Activated CD4-positive, alpha-beta T cell treated with anti-CD3 and anti-CD28 coated beads for 36 hours (primary cell): ENCODE measurements around the gene APBB3. TPM values are rescaled to one million over a fixed set of nuclear protein-coding genes. Genes with fewer than 3 reads are reported as not detected.

Experiments
- ATAC-seq: fragments of 200-7000 bp; cut with Tn5 transposase; one replicate; pipeline ENCODE4 v1.10.0; 2021; ENCODE audit warnings: mild to moderate bottlenecking, moderate library complexity
- CTCF ChIA-PET: fragments of 350-600 bp; sonication (Branson Sonifier 250); formaldehyde crosslinking; loops from one replicate; lab custom pipeline; 2021; ENCODE audit warnings: antibody characterized with exemption; lab: Charles Lee
- POLR2A ChIA-PET: fragments of 350-600 bp; sonication (Branson Sonifier 250); formaldehyde crosslinking; loops from one replicate; lab custom pipeline; 2021; ENCODE audit warnings: antibody characterized with exemption, inconsistent platforms; lab: Charles Lee
- DNase-seq: peaks from one replicate; pipeline ENCODE4 v3.0.0-alpha.2; 2020
- H3K27ac Mint-ChIP-seq: one replicate; pipeline ENCODE4 v1.8.0; 2021; ENCODE audit warnings: mixed read lengths
- H3K27me3 Mint-ChIP-seq: one replicate; pipeline ENCODE4 v1.8.0; 2021; ENCODE audit warnings: mixed read lengths
- H3K36me3 Mint-ChIP-seq: one replicate; pipeline ENCODE4 v1.8.0; 2021; ENCODE audit warnings: low read depth, mixed read lengths
- H3K4me1 Mint-ChIP-seq: one replicate; pipeline ENCODE4 v1.8.0; 2021; ENCODE audit warnings: mixed read lengths
- H3K4me3 Mint-ChIP-seq: one replicate; pipeline ENCODE4 v1.8.0; 2021; ENCODE audit warnings: mild to moderate bottlenecking, moderate library complexity, mixed read lengths
- H3K9me3 Mint-ChIP-seq: one replicate; pipeline ENCODE4 v1.8.0; 2021; ENCODE audit warnings: low read depth, mixed read lengths
- intact Hi-C, 2 experiments: fragments of 100-400 bp; cut with DNase I in 1 of 2; cut with micrococcal nuclease in 1 of 2; formaldehyde crosslinking; loops; one replicate each; pipeline versions ENCODE4 v1.14.2 to v1.15.1; 2022 to 2024; cut with DNase I, micrococcal nuclease
- total RNA-seq, 2 experiments: library from RNA; stranded (reverse); gene quantifications; one replicate each; pipeline ENCODE4 v1.2.3, GENCODE V29; 2021

Gene APBB3
- total RNA-seq, 2 experiments from 2014 or later = 12.8 to 19.0 TPM

DNA sequence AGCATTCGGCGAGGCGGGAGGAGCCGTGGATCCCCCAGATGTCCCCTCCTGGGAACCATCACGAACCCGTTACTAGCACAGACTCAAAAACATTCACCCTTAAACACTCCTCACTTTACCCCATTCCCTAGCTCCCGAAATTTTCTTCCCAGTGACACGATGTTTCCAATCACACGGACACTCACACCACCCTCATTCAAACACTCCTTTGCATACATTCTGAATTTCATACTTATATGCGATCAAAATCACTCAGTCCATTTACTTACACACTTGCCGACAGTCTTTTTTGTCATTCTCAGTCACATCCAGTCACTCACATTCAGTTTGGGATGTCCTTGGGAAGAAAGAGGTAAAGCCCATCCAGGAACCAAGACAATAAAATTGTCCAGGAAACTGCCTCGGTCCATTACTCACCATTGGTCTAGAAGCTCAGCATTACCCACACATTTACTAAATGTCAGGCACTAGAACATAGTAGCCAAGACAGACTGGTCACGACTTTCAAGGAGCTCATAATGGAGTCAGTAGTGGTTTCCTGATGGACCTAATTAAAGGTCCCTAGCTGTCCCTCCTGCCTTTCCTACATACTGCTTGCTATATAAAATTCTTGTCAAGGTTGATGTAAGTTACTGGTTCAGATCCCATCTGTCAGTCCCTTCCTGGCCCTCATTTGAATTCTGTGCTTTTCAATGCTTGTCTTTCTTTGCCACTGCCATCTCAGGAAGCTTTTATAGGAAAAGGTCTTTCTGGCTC, 804 bp upstream of the APBB3 start:
- H3K27me3 Mint-ChIP-seq = no peaks in the 10 kb centered on the region
- H3K4me3 Mint-ChIP-seq = peak overlapping the region; percentile 98
- no peaks in the 10 kb centered on the region for H3K9me3 Mint-ChIP-seq
- intact Hi-C loops = loop anchor here in 1 of 2 experiments (2.0 kb wide), 1 partner anchor 18 kb away; the partner anchor contains the start of gene EIF4EBP3
- peaks cover 39% of the 10 kb centered on the region for H3K36me3 Mint-ChIP-seq
- DNase-seq (no peak), ATAC-seq (no peak)
- peak overlapping the region; percentile 99 for H3K27ac Mint-ChIP-seq
- ChIA-PET POLR2A (interaction anchor here (0.6 to 1.0 kb wide), 3 partner anchors 28 to 67 kb away, joined by 3 to 7 read pairs (median 4); no protein-coding TSS in a partner anchor), CTCF (interaction anchor here (0.7 to 1.9 kb wide), 12 partner anchors 11 to 161 kb away, joined by 3 to 7 read pairs (median 3); partner anchors contain the start of genes HARS1 and HARS2)
- H3K4me1 Mint-ChIP-seq = peaks cover 57% of the 10 kb centered on the region

DNA sequence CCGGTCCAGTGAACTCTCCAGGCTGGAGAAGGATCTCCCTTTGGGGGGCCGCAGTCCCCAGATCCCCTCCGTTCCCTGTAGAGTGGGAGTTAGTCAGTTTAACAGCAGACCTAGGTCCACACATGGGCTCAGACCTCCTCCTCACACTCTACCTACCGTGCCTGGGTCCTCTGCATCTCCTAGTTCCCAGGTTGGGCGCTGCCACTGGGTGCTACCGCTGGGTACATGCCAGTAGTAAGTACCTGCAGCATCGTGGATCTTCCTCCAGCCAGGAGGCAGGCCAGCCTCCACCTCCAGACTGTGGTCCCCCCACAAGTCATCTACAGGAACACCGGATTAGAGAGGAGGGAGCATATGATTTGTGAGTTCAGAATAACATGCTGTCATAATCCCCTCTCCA, 802 bp downstream of the APBB3 start:
- peak overlapping the region; percentile 98 for H3K4me3 Mint-ChIP-seq
- H3K36me3 Mint-ChIP-seq = peaks cover 31% of the 10 kb centered on the region
- DNase-seq = no peak
- intact Hi-C loops = loop anchor here in 1 of 2 experiments (5.0 kb wide), 1 partner anchor 149 kb away; no protein-coding TSS in a partner anchor
- POLR2A ChIA-PET = no interaction called here
- CTCF ChIA-PET = interaction anchor here (0.5 to 1.2 kb wide), 4 partner anchors 12 to 1452 kb away, joined by 3 to 5 read pairs (median 4); partner anchors contain the start of gene EIF4EBP3
- no peak for ATAC-seq
- H3K27ac Mint-ChIP-seq = peak overlapping the region; percentile 99
- no peaks in the 10 kb centered on the region for H3K27me3 Mint-ChIP-seq
- H3K4me1 Mint-ChIP-seq = peaks cover 41% of the 10 kb centered on the region
- H3K9me3 Mint-ChIP-seq = no peaks in the 10 kb centered on the region

DNA sequence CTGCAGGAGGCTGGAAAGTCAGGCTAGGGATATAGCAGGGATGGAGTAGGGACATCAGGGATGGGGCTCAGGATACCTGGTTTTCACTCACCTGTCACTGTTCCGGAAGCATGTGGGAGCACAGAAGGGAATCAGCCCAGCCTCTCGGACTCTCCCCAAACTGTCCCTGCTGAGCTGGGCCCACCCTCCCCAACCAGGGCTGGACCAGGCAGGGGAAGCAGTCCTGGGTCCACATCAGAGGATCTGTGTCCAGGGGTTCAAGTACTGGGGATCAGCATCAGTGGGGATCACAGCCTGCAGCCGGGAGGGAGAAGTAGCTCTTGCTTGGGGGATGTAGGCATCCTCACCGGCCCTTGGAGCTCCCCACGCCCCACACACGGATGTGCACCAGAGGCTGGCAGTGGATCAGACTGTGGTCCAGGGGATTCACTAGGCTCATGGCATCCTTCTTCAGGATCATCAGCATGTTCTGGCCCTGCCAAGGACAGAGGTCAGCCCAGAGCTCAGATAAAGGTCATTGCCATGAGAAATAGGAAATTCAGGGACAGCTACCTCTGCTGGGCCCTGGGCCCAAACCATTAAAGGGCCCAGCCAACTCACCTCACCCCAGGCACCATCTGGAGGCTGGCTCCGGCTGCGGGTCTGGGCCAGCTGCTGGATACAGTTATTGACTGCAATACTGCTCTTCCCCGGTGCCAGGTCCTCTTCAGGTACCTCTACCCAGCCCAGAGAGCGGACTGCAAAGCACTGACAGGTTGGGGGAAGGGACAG, 2.5 kb downstream of the APBB3 start:
- DNase-seq = no peak
- no peak overlapping the region for H3K4me3 Mint-ChIP-seq
- H3K4me1 Mint-ChIP-seq = peaks cover 35% of the 10 kb centered on the region
- peaks cover 15% of the 10 kb centered on the region for H3K36me3 Mint-ChIP-seq
- intact Hi-C loops = loop anchor here in 1 of 2 experiments (5.0 kb wide), 1 partner anchor 150 kb away; no protein-coding TSS in a partner anchor
- ChIA-PET POLR2A (interaction anchor here (1.4 kb wide), 1 partner anchor 86 kb away, joined by 3 read pairs; the partner anchor contains the start of gene IK), CTCF (interaction anchor here (0.8 kb wide), 1 partner anchor 10 kb away, joined by 3 read pairs; no protein-coding TSS in a partner anchor)
- no peaks in the 10 kb centered on the region for H3K9me3 Mint-ChIP-seq
- no peak overlapping the region for H3K27ac Mint-ChIP-seq
- ATAC-seq = no peak
- H3K27me3 Mint-ChIP-seq = no peaks in the 10 kb centered on the region

DNA sequence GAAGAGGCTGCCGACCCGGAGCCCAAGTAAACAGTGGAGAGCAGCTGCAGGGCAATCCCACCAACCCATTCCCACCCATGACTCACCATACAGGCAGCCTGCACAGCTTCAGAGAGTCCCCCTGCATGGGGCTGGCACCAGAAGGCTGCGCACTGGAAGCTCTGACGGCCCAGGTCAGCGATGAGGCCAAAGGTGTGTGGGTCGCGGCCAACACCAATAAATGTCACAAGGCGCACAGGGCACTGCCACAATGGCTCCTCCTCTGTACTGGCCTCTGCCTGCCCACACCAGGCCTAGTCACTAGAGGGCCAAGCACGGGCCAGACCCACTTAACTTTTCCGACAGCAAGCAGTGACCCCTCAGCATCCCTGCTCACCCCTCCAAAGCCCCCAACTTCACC, 4.2 kb downstream of the APBB3 start:
- DNase-seq = no peak
- no peak overlapping the region for H3K27ac Mint-ChIP-seq
- H3K4me1 Mint-ChIP-seq = peaks cover 33% of the 10 kb centered on the region
- H3K36me3 Mint-ChIP-seq = peaks cover 20% of the 10 kb centered on the region
- no peak overlapping the region for H3K4me3 Mint-ChIP-seq
- intact Hi-C loops = loop anchor here in 1 of 2 experiments (5.0 kb wide), 1 partner anchor 152 kb away; no protein-coding TSS in a partner anchor
- ChIA-PET POLR2A (no interaction called here), CTCF (no interaction called here)
- H3K9me3 Mint-ChIP-seq = no peaks in the 10 kb centered on the region
- no peaks in the 10 kb centered on the region for H3K27me3 Mint-ChIP-seq
- no peak for ATAC-seq

DNA sequence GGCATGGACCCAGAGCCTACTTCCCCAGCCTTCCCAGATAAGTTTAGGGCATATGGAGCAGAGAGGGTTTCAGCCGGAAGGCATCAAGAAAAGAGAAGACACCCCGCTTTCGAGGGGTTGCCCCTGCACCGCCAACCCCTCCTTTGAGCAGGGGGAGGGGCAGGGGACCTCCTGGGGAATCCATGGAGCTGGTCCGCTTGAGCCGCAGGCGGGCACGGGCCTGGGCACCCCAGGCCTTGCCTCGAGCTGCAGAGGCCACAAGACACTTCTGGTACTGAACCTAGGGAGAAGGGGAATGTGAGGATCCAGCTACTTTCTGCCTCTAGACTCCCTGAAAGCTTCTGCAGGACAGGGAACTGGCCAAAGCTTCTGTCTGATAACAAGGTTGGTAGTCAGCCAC, 5.9 kb downstream of the APBB3 start:
- Mint-ChIP-seq H3K36me3 (peaks cover 28% of the 10 kb centered on the region), H3K4me1 (peaks cover 44% of the 10 kb centered on the region), H3K27ac (no peak overlapping the region), H3K27me3 (no peaks in the 10 kb centered on the region), H3K9me3 (no peaks in the 10 kb centered on the region), H3K4me3 (no peak overlapping the region)
- ATAC-seq (no peak), DNase-seq (no peak)
- CTCF ChIA-PET = interaction anchor here (0.5 to 1.3 kb wide), 2 partner anchors 12 to 138 kb away, joined by 3 read pairs; no protein-coding TSS in a partner anchor
- intact Hi-C loops = loop anchor here (5.0 to 10.0 kb wide), 5 partner anchors 144 to 1056 kb away; partner anchors contain the start of genes DIAPH1 (in 2 of the 2), PFDN1 (in 1 of the 2), PURA (in 1 of the 2) and ZMAT2 (in 1 of the 2)
- POLR2A ChIA-PET = no interaction called here

DNA sequence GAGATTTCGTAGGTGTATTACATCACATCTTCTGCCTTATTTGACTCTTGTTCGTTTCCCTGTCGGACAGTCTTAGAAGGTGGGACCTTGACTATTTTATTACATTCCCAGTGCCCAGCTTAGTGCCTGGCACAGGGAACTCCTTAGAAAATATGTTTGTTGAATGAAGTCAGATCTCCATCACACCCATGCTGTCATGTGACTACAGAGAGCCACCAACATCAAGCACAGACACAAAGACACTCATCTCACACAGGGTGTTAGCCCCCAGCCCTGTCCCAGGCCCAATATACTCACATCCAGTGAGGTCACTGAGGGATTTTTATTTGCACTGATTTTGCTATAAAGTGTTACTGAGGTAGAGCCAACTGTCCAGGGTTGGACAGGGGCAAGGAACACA, 6.4 kb downstream of the APBB3 start:
- Mint-ChIP-seq H3K4me3 (peak overlapping the region; percentile 89), H3K27me3 (no peaks in the 10 kb centered on the region), H3K9me3 (no peaks in the 10 kb centered on the region), H3K27ac (peak overlapping the region; percentile 89), H3K36me3 (peaks cover 33% of the 10 kb centered on the region), H3K4me1 (peaks cover 45% of the 10 kb centered on the region)
- CTCF ChIA-PET = interaction anchor here (0.5 to 1.8 kb wide), 3 partner anchors 10 to 1043 kb away, joined by 3 to 9 read pairs (median 3); partner anchors contain the start of gene EIF4EBP3
- intact Hi-C loops = loop anchor here (1.0 to 10.0 kb wide), 13 partner anchors 11 to 1057 kb away; partner anchors contain the start of genes DIAPH1 (in 2 of the 2), EIF4EBP3 (in 2 of the 2), TMCO6 (in 2 of the 2) and ANKHD1 (in 1 of the 2)
- ATAC-seq = no peak
- POLR2A ChIA-PET = interaction anchor here (1.3 kb wide), 1 partner anchor 11 kb away, joined by 5 read pairs; the partner anchor contains the start of gene EIF4EBP3
- DNase-seq = no peak

DNA sequence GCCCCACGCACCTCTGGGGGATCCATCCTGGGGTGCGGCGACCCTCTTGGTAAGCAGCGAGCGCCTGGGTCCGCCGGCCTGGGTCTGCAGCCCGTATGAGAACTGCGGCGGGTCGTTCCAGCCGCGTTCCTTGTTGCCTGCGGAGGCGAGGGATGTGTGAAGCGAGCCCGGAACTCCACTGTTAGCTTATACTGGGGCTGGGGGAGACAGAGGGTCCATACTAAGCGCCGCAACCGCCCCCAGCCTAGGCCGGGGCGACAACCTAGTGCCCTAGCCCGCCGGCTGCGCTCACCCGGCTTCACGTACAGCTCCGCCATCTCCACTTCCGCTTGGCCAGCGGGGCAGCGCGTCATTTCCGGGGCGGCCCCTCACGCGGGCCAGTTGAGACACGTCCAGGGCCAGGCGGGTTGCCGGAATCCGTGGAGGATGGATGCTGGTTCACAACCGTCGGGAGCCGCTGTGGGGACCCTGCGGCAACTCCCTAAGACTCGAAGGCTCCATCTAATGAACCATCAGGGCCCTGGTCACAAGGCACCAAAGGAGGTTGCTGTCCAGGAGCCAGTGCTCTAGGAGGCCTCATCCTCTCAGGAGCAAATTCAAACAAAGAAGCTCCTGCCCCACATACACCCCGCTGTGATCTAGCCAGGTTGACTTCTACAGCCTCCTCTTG, 7.1 kb downstream of the APBB3 start, which contains the start of gene SRA1:
Gene SRA1 (minus strand): TSS at position 338 of the 670 bp plus-strand sequence. CDS start 21 bp downstream, at position 317.
- DNase-seq = peak; percentile 92
- ChIA-PET CTCF (interaction anchor here (0.6 to 2.0 kb wide), 5 partner anchors 10 to 1043 kb away, joined by 3 to 9 read pairs (median 3); partner anchors contain the start of genes EIF4EBP3, IK and NDUFA2), POLR2A (interaction anchor here (1.3 kb wide), 1 partner anchor 10 kb away, joined by 5 read pairs; the partner anchor contains the start of gene EIF4EBP3)
- Mint-ChIP-seq H3K4me3 (peak within 1 kb of the TSS; percentile 89), H3K4me1 (peaks cover 45% of the 10 kb centered on the region), H3K9me3 (no peaks in the 10 kb centered on the region), H3K36me3 (peaks cover 37% of the 10 kb centered on the region), H3K27ac (peak within 1 kb of the TSS; percentile 93), H3K27me3 (no peaks in the 10 kb centered on the region)
- peak; percentile 83 for ATAC-seq
- intact Hi-C loops = loop anchor here (1.0 to 10.0 kb wide), 13 partner anchors 10 to 1058 kb away; partner anchors contain the start of genes DIAPH1 (in 2 of the 2), EIF4EBP3 (in 2 of the 2), TMCO6 (in 2 of the 2) and ANKHD1 (in 1 of the 2)

DNA sequence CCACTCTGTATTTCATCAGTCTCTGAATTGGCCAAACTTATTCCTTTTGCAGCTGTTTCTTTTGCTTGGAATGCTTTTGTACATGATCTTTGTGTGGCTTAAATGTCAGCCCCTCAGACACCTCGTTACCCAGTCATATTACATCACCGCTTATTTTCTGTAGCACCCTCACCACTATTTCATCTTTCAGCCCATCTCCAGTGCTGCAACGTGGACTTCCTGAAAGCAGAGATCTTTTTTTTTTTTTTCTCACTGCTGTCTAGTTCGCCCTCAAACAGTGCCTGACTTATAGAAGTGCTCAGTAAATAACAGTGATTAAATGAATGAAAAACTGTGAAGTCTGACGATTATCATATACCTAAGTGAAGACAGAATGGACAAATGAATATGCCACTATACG, 8.0 kb downstream of the APBB3 start:
- Mint-ChIP-seq H3K36me3 (peaks cover 38% of the 10 kb centered on the region), H3K27me3 (no peaks in the 10 kb centered on the region), H3K9me3 (no peaks in the 10 kb centered on the region), H3K4me3 (peak overlapping the region; percentile 89), H3K4me1 (peaks cover 48% of the 10 kb centered on the region), H3K27ac (peak overlapping the region; percentile 93)
- intact Hi-C loops = loop anchor here (2.0 to 10.0 kb wide), 9 partner anchors 82 to 1058 kb away; partner anchors contain the start of genes DIAPH1 (in 2 of the 2), IK (in 1 of the 2), NDUFA2 (in 1 of the 2) and PFDN1 (in 1 of the 2)
- no peak for ATAC-seq
- POLR2A ChIA-PET = no interaction called here
- CTCF ChIA-PET = interaction anchor here (0.7 to 2.0 kb wide), 5 partner anchors 9 to 704 kb away, joined by 3 to 9 read pairs (median 3); partner anchors contain the start of genes EIF4EBP3, IK and NDUFA2
- DNase-seq = no peak

DNA sequence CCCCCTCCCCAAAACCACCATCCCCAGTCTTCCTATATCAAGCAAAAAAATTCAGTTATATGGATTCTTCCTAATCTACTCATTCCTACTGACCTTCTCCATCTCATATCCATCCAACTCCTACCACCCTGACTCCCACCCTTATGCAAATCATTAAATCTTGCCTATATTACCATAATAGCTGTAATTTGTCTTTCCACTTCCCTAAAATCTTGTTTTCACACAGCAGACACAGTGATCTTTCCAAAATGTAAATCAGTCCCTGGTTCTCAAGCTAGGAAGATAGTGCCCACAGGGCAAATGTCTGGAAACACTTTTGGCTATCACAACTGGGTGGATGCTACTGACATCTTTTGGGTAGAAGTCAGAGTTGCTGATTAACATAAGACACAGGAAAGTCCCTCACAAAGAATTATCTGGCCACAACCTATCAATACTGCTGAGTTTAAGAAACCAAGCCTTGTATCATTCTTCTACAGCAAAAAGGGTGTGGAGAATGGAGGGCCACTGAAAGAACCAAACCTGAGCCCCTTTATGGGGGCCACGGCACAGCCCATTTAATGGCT, 8.6 kb downstream of the APBB3 start:
- ChIA-PET CTCF (interaction anchor here (0.7 to 2.0 kb wide), 5 partner anchors 15 to 1154 kb away, joined by 3 to 5 read pairs (median 3); partner anchors contain the start of genes IK and NDUFA2), POLR2A (no interaction called here)
- Mint-ChIP-seq H3K27me3 (no peaks in the 10 kb centered on the region), H3K4me3 (peak overlapping the region; percentile 89), H3K27ac (peak overlapping the region; percentile 93), H3K9me3 (no peaks in the 10 kb centered on the region), H3K4me1 (peaks cover 54% of the 10 kb centered on the region), H3K36me3 (peaks cover 42% of the 10 kb centered on the region)
- intact Hi-C loops = loop anchor here (2.0 to 10.0 kb wide), 9 partner anchors 83 to 1059 kb away; partner anchors contain the start of genes DIAPH1 (in 2 of the 2), IK (in 1 of the 2), NDUFA2 (in 1 of the 2) and PFDN1 (in 1 of the 2)
- ATAC-seq = no peak
- no peak for DNase-seq
